ENCODE results near the gene XCR1.
A peak's percentile ranks its signal among the peaks of the same experiment; 100 is the strongest.
"Not testable (repeated sequence)": the region's sequence is repeated elsewhere in the genome, so short reads cannot be mapped to it uniquely, and the experiment has no call there.

Gene XCR1

GRCh38 chr3:46003706-46004105 is 23.6 kb downstream of the XCR1 start:
- not testable (repeated sequence) for DNase-seq (ENCODE audit: low spot score)

GRCh38 chr3:46001178-46001577 is 26.1 kb downstream of the XCR1 start:
- no peak for DNase-seq (ENCODE audit: low spot score)

DNA sequence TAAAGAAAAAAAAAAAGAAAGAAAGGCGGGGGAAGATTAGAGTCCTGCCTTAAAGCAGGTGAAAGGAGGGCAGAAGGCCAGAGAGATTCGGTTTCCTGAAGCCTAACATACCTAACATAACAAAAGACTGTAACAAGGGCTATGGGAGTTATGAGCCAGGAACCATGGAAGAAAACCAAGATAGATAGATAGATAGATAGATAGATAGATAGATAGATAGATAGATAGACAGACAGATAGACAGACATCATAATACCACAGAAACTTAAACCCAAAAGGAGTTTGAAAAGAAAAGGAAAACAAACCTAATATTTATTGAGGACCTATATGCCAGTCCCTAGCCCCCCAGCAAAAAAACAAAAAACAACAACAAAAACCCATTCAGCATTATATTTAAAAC is 29.3 kb downstream of the XCR1 start:
- no peak for DNase-seq (ENCODE audit: low spot score)

- not testable (repeated sequence) for DNase-seq (ENCODE audit: low spot score)
These were observed 29.8 kb downstream of the XCR1 start for GRCh38 chr3:45997499-45997898.

DNA sequence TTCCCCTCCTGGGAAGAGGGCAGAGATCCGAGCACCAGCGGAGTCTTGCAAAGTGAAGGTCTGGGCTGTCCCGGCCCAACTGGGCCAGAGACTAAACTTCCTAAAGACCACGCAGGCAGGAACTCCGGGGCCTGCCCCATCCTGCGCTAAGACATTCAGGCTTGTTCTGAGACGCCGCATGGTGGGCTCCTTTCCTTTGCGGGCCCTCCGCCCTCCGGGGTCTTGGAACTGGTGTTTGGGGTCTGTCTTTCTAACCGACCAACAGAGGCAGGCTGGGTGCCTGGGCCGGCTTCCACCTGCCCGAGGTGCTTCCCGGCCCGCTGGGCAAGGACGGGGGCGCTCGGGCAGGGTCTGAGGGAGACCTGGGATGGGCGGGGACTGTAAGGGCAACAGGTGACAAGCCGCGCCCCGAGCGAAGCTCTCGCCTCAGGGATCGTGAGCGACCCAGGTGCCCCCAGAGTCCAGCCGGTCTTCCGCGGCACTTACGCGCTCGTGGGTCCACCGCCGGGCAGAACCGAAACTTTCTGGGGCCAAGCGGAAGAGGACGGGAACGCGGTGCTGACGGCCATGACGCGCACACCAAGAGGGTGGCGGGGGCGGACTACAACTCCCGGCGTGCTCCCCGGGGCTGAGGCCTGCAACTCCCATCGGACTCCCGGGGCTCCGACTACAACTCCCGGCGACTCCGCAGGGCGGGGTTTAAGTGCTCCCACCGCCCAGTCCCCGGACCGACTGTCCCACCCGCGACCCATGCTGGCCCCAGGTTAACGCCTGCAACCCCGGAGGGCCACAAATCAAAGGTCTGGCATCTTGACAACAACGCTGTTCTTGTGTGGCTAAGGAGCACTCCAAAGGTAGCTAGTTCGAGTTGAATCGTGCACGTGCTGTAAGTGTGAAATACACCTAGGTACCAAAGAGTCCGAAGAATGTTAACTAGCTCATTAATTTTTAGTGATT is 31.8 kb downstream of the XCR1 start, which contains the start of gene FYCO1:
Gene FYCO1, minus strand, starts transcription at position 589 of the 957 bp plus-strand sequence. CDS start 10,914 bp downstream, outside the sequence.
- peak; percentile 77 for DNase-seq (ENCODE audit: low spot score)

GRCh38 chr3:45994419-45995235 is 32.7 kb downstream of the XCR1 start:
- no peak for DNase-seq (ENCODE audit: low spot score)

DNA sequence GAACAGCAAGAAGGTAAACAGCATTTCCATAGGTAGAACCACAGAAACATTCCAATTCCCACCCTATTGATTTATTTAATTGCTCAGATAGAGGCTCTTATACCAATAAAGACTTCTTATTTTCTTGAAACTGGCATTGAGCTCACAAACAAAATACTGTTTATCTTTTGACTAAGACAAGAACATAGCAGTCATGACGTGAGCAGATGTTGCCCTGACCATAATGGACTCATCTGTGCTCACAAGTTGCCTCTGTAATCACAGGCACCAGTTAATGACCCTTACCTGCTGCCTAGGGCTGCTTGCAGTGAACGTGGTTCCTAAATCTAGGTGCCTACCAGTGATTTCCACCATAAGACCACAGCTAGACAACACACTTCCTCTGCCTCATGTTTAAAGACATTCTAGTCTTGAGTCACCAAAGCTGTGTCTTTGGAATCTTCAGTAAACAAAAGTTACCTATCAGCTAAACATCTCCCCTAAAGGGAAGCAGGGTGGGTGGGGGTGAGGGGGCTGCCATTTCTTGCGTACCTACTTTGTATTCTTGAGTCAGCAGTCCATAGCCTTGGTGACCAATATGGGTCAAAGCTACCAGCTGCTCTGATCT is 33.8 kb downstream of the XCR1 start:
- DNase-seq (ENCODE audit: low spot score), result no peak

GRCh38 chr3:45992821-45993221 is 34.5 kb downstream of the XCR1 start:
- no peak for DNase-seq (ENCODE audit: low spot score)

DNA sequence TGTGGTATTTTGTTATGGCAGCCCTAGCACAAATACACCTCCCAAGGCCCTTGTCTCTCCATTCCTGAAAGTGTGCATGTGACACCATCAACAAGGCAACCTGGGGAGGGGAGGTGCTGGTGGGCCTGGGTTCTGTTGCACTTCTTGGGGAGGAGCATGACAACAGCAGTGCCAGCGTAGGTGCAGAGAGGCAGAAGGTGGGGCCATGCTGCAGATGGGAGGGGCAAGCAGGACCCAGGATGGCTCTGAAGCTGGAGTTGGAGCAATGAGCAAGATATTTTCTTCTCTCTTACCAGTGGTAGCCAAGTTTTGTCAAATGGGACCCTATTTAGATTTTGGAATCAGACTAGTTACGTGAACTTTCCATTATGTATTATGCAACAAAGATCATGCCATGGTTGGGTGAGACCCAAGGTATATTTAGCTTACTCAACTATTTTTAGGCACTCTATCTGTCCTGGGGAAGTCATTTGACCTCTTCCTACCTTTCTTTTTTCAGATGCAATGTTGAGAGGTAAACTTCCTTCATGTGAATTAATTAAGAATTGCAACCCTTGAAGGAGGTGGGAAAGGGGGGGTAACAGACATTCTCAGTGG is 35.1 kb downstream of the XCR1 start:
- no peak for DNase-seq (ENCODE audit: low spot score)

DNA sequence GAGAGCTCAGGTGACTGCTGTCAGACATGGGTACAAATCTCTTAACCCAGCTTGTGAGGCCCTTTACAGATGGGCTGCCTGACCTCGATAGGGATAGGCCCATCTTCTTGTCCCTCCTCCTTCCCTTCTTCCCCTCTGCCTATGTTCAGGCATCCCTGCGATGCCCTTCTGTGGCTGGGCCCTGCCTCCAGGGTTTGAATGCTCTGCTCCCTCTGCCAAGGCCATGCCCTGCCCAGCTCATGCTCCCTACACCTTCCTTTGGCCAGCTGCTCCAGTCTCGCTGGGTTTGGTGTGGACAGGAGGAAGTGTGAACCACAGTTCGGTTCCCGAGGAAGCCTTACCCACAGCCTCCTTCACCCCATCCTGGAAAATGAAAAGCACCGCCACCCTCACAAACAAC is 35.9 kb downstream of the XCR1 start:
- no peak for DNase-seq (ENCODE audit: low spot score)

DNA sequence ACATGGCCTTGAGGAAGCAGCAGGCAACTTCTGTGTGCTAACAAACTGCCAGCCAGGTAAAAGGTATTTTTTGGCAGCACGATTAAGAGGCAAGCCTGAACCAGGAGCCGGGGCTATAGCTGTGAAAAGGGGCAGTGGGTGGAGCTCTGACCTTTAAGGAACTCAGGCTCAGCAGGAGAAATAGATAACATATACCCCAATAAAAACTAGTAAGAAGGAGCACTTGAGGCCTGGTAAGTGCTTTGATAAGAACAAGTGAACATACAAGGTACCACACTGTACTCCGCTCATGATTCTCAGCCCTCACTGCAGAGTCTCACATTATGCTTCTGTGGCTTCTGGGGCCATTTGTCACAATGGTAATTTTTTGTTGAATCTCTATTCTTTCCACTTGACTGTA is 37.1 kb downstream of the XCR1 start:
- DNase-seq (ENCODE audit: low spot score), result peak; percentile 32

DNA sequence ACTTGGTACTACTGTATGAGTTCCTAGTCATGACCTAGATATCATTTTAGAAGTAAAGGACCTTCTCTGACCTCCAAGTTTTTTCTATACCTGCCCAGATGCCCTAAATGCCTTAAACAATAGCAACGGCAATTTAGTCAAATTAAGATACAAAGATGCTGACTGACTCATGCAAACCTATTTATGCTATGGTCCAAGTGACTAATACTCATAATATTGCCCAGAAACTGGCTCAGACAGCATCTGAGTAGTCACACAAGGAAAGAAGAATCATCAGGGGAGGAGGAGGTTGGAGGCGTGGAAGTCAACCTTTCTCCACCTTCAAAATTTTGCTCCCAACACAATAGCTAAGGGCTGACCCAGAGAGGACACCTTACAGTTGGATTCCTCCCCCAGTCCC is 38.5 kb downstream of the XCR1 start:
- no peak for DNase-seq (ENCODE audit: low spot score)

- DNase-seq (ENCODE audit: low spot score), result no peak
These were observed 38.9 kb downstream of the XCR1 start for GRCh38 chr3:45988362-45988761.

DNA sequence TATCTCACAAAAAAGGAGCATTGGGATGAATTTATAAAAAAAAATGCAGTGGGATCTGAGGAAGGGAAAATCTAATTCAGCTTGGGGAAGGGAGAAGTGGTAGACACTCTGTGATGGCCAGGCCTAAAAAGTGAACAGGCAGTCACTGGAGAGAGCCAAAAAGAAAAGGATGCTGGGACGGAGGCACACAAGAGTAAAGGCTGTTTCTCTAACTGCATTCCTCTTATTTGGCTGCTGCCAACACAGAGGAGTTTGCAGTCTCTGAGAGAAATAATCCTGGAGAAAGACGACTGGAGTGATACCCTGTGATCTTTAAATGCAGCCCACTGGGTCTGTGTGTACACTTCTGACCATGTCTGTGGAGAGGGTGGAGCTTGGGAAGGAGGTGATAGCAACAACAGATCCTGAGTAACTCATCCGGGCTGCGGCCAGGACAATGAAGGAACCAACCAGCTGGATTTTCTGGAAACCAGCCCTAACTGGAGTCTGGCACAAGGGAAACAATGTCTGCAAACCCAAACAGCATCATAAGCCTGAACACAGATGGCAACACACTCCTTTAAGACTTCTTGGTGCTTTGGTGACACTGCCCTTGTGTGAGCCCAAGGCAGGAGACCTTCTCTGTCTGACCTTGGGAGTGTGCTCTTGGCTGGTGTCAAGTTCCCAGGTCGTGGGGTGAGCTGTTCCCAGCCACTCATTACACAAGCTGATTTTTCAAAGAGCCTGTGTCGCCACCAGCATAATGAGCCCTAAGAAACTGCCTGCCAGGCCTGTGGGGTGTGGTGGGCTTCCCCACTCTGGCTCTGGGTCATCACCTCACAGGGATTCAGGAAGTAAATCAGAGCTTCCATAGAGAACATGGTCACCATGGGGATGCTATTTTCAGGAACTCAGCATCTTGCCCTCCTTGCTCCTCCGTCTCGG is 39.7 kb downstream of the XCR1 start:
- DNase-seq (ENCODE audit: low spot score), result no peak

DNA sequence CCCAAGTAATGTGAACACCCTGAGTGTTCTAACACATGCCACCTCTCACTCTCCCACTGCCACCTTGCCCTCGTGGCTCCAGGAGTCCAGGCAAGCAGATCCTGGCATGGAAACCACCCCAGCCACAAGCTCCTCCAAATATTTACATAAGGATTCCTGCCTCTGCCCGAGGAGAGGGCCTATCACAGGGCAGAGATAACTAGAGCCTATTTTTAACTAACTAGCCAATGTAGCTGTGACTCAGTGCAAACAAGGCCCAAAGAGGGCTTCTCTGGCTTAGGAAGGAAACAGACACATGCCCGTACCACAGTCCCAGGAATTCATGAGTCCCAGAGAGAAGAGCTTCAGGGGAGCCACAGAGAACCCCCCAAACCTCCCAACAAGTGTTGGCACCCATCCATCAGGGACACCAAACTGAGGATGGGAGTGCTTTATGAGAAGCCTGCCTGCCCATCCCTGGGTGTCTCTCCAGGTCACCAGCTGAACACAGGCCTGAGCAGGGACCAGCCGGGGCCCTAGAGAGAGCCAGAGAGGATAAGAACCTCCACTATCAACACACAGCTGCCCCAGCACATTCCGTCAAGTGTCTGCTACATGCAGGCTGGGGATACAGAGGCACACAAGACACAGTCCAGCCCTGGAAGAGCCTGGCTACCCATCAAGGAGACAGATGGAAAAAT is 40.8 kb downstream of the XCR1 start:
- DNase-seq (ENCODE audit: low spot score), result peak; percentile 51

DNA sequence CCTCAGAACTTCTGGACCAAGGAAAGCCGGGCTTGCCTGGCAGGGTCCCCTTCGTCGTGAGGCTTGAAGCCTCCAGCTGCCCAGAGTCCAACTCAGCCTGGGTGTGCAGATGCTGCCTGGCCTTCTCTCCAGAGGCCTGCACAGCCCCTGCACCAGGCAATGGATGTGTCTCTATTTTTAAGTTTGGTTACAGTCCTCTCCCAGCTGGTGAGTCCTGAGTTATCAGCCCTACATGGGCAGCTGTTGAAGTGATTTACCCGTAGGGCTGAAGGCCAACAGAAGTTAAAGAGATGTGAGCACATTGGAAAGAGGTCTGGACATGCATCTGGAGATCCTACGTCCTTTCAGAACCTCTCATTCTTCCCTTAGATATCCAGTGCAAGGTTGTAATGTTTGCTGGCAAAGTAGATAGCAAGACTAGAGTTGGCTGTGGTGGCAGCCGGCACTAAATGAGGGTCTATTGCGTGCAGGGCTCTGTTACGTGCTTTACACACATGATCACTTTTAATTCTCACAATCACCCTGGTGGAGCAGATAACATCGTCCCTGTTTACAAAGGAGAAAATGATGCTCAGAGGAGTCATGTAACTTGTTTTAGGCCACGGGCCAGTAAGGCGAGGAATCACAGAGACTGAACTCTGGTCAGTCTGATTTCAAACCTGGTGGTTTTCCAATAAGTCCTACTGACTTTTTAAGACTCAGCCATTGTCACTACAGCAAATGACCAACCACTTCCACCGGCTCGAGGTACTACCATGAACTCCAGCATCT is 41.6 kb downstream of the XCR1 start:
- no peak for DNase-seq (ENCODE audit: low spot score)

GRCh38 chr3:45984331-45985312 is 42.7 kb downstream of the XCR1 start:
- DNase-seq (ENCODE audit: low spot score), result no peak

DNA sequence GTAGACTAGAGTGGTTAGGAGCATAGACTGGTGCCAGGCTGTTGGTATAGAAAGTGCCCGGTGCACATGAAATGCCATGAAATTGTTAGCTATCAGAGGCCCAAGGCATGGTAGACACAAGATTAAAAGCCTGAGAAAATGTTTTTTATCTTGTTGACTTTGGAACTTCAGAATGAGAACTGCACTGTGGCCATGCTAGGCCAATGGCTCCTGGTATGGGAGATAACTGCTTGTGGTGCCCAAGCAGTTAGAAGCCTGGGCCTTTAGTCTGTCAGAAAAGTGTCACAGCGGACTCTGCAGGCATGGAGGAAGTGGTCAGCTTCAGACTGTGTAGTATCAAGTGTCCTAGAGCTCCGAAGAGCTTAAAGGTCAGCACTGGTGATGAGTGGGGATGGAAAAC is 43.5 kb downstream of the XCR1 start:
- peak; percentile 55 for DNase-seq (ENCODE audit: low spot score)

Data from hematopoietic multipotent progenitor cell treated with erythropoietin and hydrocortisone succinate and interleukin-3 and kit ligand, for 17 days (in vitro differentiated cells).